GF-D8 (cell line): ENCODE results near the gene CD37.
"Not testable (repeated sequence)": the region's sequence is repeated elsewhere in the genome, so short reads cannot be mapped to it uniquely, and the experiment has no call there.

Experiments
- DNase-seq: peaks from one replicate; lab custom pipeline; 2025; lab: John Stamatoyannopoulos, UW

CD37 gene, protein sequence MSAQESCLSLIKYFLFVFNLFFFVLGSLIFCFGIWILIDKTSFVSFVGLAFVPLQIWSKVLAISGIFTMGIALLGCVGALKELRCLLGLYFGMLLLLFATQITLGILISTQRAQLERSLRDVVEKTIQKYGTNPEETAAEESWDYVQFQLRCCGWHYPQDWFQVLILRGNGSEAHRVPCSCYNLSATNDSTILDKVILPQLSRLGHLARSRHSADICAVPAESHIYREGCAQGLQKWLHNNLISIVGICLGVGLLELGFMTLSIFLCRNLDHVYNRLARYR

DNA sequence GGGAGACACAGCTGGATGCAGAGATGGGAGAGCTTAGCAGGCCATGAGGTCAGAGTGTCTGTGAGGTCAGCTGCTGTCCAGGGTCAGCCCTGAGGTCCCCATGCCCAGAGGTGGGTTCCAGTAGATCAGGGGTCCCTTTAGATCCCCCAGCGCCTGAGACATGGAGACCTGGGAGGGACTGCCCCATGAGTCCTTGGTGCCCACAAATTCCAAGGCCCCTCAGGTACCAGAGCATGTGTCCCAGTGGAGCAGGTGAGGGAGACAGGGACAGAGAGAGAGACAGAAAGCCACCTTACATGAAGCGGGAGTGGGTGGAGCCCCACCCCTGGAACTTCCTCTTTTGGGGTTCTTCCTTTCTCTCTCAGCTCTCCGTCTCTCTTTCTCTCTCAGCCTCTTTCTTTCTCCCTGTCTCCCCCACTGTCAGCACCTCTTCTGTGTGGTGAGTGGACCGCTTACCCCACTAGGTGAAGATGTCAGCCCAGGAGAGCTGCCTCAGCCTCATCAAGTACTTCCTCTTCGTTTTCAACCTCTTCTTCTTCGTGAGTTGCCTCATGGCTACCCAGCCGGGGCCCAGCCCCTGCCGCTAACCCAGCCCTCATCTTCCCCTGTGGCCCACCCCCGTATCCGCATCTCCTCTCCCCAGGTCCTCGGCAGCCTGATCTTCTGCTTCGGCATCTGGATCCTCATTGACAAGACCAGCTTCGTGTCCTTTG is at the start of gene CD37:
Gene CD37, plus strand, starts transcription at position 336 of the 713 bp plus-strand sequence. Its CDS starts 135 bp downstream, at position 471.
- peak; percentile 10 for DNase-seq

- no peak for DNase-seq
Measured at GRCh38 chr19:49287141-49287770, 48.0 kb upstream of the CD37 start.

- not testable (repeated sequence) for DNase-seq
Measured at GRCh38 chr19:49288205-49288604, 47.0 kb upstream of the CD37 start.

DNA sequence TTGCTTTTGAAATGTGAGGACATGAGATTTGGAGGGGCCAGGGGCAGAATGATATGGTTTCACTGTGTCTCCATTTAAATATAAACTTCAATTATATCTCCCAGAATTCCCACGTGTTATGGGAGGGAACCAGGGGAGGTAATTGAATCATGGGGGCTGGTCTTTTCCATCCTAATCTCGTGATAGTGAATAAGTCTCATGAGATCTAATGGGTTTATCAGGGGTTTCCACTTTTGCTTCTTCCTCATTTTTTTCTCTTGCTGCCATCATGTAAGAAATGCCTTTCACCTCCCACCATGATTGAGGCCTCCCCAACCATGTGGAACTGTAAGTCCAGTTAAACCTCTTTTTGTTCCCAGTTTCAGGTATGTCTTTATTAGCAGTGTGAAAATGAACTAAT is 45.9 kb upstream of the CD37 start:
- not testable (repeated sequence) for DNase-seq

DNA sequence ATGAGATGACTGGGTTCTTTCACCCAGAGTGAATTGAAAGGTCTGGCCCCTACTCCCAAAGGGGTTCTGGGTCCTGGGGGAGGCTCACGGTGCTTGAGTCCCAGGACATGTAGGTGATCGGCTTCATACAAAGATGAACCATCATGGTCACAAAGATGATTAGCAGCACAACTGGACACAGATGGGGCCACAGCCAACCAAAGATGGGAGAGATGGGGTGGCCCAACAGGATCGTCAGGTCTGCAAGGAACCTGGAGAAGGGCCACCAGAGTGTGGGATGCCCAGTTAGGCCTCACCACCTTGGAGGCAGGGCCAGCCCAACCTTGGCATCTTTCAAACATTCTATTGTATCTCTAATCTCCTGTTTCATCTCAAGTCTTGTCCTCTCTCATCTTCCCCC is 44.7 kb upstream of the CD37 start:
- DNase-seq, result no peak

DNA sequence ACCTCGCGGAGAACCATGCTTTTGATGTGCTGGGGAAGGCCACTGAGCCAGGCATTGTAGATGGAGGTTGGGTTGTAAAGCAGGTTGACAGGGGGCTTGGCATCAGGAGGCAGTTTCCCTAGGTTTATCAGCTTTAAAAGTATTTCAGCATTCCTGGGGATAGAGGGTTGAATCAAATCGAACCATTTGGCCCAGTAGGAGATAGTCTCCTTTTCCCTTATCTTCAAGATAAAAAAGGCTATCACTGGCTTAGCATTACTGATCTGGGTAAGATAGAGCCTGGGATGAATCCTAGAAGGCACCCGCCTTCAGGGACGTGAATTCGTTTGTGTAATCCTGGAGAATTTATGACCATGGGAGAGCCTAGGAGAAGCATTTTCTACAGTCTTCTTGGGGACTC is 40.8 kb upstream of the CD37 start:
- no peak for DNase-seq

GRCh38 chr19:49295208-49295880 is 39.9 kb upstream of the CD37 start:
- no peak for DNase-seq

GRCh38 chr19:49297403-49297802 is 37.8 kb upstream of the CD37 start:
- DNase-seq, result no peak

DNA sequence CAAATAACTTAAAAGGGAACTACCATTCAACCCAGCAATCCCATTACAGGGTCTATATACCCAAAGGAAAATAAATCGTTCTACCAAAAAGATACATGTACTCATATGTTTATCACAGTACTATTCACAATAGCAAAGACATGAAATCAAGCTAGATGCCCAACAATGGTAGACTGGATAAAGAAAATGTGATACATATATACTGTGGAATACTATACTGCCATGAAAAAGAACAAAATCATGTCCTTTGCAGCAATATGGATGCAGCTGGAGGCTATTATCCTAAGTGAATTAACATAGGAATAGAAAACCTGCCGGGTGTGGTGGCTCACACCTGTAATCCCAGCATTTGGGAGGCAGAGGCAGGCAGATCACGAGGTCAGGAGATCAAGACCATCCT is 36.6 kb upstream of the CD37 start:
- not testable (repeated sequence) for DNase-seq

DNA sequence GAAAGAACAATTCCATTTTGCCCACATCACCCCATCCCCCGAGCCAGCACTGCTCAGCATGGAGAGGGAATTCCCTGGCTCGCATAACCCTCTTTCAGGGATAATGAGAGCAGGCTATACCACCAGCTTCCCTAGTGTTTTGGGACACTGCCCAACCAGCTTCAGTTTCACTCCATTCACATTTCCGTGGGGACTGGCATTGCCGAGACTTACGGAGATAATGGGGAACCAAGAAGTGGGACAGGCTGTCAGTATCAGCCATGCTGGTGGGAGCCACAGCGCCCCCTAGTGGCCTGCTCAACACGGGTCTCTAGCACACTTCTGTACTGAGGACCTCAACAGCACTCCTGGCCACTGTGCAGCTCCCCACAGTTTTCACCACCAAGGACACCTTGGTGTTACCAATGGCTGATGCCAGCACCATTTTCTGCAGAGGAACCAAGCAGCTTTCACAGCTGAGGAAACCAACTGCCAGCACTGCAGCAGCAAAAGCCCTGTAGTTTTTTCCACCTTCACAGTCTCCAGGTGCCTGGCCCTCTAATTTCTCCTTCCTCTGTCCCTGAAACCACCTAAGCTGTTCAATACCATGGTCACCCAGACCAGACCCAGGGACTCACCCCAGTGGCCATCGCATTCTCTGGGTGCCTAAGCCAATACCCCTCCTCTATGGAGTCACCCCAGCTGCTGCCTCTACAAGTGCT is 33.9 kb upstream of the CD37 start:
- DNase-seq, result no peak

DNA sequence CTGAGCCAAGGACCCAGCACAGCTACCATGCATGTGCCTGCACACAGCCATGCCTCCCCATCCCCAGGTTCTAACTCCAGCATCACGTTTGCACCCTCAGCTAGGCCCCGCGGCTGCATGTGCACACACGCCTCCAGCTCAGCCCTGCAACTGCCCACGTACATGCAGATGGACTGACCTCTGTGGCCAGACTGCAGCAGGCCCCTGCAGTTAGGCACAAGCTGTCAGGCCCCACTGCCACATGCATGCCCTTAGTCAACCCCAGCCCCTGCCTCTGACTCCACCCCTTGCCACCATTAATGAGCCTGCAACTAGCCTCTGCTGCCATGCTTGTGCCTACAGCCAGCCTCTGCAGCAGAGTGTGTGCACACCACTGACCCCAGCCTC is 33.3 kb upstream of the CD37 start:
- DNase-seq, result no peak

- not testable (repeated sequence) for DNase-seq
Measured at GRCh38 chr19:49306734-49307133, 28.5 kb upstream of the CD37 start.

DNA sequence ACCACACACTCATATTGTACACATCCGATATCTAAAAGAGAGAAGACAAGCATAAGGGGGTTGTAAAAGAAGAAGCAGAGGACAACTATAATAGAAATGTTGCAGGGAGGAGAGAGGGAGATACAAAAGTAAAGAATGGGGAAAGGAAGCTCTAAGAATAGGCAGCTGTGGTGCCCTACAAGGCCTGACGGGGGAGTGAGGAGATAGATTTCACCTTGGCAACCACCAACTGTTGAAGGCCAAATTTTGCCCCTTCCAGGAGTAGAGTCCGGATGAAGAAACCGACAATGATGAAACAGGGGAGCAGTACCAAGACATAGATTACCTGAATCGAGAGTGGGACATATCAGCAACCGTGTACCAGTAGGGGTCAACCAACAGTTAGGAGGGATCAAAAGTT is 26.1 kb upstream of the CD37 start:
- DNase-seq, result no peak

- no peak for DNase-seq
Measured at GRCh38 chr19:49315111-49315510, 20.1 kb upstream of the CD37 start.

DNA sequence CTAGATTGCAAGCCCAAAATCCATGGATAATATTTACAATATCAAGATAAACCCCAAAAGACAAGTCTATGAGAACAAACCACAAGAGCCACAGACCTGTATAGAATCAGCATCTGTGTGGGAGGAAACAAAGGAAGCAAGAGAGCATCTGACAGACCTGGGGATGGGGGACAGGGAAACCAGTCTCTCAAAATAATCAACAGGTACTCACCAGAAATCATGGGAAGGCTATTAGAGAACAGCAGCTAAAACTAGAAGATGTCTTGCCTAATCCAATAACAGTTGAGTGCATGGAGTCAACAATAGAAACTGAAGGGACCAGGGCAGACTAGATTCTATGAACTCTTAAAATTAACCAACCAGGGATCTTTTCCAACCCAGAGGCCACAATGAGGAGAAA is 18.9 kb upstream of the CD37 start:
- DNase-seq, result no peak

GRCh38 chr19:49318296-49318695 is 16.9 kb upstream of the CD37 start:
- no peak for DNase-seq

GRCh38 chr19:49324801-49325576 is 10.2 kb upstream of the CD37 start, which contains the start of gene SLC6A16:
TSS of gene SLC6A16 (minus strand) at chr19:49325191. CDS start at chr19:49311347, 13,844 bp downstream.
- no peak for DNase-seq

GRCh38 chr19:49325756-49326155 is 9.4 kb upstream of the CD37 start:
- not testable (repeated sequence) for DNase-seq

DNA sequence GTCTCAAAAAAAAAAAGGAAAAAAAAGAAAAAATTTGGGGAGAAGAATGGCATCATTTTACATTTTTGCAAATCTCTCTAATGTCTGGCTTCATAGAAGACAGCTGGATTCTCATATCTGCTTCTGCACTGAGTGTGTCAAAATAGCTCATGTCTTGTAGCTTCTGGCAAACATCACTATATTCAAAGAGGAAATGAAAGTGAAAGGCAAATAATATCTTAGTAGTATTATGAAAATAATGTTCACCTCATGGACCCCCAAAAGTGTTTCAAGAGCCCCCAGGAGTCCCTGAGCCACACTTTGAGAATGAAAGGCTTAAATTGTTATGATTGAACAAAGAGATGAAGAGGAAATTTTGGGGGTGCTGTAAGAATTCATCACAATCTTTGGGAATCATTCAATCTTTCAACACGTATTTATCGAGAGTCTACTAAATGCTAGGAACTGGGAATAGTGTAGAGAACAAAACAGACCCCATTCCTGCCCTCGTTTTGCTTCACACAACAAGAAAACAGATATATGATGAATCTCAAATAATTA is 9.0 kb upstream of the CD37 start:
- DNase-seq, result no peak

DNA sequence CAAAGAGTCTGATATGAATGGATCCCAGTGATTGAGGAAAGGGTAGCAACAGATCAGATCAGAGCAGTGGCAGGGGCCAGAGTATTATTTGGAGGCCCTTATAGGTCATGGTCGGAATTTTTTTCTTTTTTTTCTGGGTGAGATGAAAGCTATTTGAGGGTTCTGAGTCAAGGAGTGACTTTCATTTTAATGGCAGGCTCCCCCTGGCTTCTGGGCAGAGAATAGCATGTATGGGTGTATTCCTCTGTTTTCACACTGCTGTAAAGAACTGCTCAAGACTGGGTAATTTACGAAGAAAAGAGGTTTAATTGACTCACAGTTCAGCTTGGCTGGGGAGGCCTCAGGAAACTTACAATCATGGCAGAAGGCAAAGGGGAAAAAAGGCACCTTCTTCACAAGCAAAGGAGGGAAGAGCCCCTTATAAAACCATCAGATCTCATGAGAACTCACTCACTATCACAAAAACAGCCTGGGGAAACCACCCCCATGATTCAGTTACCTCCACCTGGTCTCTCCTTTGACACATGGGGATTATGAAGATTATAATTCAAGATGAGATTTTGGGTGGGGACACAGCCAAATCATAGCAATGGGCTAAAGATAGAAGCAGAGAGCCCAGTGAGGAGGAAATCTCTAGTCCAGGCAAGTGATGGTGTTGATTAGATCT is 7.2 kb upstream of the CD37 start:
- no peak for DNase-seq
